HG03196 (cell line): ENCODE data around the gene SUPV3L1.

ENCODE experiments used
- ATAC-seq: cut with Tn5 transposase; IDR thresholded peaks from one replicate; pipeline ENCODE4 v1.9.1; 2021; ENCODE audit not compliant: unreplicated experiment

SUPV3L1 gene

DNA sequence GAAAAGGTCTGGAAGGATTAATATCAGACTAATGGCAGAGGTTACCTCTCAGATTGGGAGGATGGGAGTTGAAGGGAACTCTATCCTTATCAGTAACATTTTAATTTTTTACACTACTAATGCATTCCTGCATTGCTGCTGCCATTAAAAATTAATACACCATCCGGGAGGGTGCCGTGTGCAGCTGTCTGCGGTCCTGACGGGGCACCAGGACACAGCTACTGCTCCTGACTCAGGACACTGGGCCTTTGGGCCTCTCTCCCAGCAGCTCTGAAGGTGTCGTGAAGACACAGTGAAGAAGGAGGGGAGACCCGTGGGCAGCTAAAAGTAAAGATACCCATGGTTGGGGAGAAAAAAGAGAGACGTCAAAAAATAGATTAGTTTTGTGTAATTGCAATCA, 74.8 kb downstream of the SUPV3L1 start:
- no peak for ATAC-seq
